ENCODE measurements around the gene SUGP1.

The SUGP1 gene

DNA sequence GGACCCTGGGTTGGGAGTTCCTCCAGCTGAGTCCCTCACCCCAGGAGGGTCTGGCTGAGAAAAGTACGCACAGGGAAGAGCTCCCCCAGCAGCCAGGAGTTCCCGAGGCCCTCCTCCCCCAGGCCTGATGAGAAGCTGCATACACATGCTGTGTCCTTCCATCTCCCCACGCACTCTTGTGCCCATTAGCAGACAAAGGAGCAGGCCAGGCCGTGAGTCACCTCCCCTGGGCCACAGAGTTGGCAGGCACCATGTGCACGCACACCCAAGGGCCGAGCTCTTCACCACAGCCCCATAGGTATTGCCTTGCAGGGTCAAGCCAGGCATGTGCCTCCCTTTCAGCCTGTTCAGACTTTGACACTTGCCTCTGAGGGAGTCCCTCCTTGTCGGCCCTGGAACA lies 17.8 kb upstream of the SUGP1 start:
- no peak for DNase-seq

DNA sequence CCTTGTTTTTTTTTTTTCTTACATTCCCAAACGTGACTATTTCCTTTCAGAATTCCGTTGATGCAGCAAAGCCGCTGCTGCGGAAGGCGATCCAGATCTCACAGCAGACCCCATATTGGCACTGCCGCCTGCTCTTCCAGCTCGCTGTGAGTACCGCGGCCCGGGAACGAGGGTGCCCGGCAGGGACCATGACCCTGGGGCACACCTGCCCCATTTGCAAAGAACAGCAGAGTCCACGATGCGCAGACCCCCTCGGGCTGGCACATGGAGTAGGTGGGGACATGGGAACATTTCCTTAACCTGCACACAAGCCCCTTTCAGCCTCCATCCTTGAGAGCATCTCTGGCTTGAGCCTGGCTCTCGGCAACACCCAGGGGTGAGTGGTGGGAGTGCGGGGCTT lies 16.8 kb upstream of the SUGP1 start:
- DNase-seq, result no peak

DNA sequence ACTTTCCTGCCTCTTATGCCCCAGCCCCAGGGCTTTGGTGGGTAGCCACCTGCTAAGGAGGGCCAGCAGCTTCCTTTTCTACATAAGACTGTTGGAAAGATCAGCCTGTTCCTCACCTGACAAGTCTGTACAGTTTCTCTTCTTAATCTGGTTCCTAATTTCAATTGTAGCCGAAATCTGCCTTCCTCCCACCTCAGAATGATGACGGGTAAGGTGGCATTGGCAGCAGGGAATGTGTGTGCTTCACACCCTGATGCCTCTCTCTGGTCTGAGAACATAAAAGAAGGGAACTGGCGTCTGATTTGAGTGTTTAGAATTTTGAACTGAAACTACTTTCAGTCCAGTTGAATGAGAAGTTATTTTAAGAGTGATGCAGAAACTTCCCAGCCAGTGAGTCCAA lies 16.3 kb upstream of the SUGP1 start:
- no peak for DNase-seq

DNA sequence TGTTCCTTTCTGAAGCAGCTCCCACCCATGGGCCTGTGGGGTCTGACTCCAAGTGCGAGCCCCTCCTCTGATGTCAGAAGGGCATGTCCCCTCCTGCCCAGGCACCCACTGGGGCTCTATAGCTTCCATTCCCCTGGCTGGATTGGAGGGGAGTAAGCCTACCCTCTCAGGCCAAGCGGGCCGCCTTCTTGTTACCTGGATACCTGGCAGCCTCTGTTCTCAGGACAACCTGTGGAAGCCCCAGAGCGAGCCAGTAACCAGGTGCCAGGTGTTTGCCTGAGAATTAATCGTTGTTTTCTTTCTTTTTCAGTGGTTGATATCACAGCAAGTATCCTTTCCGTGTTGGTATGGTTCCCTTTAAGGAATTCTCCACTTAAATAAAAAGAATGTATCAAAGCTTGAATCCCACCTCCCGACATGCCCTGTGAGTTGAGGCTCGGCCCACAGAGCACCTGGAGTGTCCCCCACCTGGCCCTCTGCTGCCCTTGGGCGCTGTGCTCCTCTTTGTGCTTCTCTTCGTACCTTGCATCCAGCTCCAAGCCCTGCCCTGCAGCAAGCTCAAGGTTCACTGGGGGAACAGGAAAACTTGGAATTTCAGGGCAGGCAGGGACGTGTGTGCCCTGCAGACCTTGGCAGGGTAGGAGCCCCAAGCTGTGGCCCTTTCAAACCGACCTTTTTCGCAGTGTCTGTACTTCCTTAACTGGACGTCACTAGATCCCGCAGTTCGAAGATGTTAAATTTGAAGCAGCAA lies 15.3 kb upstream of the SUGP1 start:
- no peak for DNase-seq

DNA sequence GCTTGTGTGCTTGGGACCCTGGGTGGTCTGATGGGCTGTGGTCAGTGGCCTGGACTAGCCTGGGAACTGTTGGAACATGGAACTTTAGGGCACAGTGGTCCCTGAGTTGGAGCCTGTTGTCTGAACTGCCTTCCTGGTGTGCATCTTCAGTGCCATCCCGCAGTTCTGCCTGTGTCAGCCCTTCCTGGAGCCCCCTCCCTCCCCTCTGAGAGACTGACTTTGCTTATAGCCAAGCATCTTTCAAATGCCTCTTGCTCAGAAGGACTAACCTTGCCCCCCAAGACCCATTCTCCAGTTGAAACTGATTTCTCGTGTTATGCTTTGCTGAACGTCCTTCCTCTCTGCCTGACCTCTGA lies 14.7 kb upstream of the SUGP1 start:
- no peak for DNase-seq

DNA sequence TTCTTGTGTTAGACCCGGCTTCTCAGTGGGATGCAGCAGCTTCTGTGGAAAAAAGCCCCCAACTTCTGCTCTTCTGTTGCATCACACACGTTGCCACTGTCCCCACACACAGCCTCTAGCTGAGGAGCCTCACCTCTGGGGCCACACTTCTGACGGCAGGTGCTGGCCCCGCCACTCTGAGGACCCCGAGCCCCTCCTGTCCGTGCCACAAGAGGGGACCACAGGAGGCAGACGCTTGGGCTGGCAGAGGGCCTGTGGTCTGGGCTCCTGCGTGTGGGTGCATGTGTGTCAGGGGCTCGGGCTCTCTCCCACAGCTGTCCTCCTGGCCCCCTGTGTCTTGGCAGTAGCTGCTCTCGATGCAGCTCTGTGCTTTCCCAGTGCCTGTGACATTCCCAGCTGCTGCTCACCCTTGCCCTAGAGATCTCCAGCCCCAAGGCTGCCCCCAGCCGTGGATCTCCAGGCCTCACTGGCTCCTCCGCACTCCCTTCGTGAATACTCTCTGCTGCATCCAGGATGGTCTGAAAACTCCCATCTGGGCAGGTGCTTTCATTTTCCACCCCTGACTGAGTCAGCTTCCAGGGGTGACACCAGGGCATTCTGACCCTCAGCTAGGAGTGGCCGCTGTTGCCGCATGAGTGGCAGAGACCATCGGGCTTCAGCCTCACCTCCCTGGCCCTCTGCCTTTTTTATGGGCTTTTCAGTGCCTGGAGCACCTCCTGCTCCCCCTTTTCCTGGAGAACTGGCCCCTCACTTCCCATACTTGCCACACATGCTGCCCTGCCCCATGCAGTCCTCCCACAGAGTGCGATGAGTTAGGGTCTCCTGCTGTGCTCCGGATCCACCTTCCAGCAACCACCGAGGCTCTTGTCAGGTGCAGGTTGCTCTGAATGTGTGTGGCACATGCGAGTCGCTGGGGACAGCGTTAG lies 14.0 kb upstream of the SUGP1 start:
- no peak for DNase-seq

DNA sequence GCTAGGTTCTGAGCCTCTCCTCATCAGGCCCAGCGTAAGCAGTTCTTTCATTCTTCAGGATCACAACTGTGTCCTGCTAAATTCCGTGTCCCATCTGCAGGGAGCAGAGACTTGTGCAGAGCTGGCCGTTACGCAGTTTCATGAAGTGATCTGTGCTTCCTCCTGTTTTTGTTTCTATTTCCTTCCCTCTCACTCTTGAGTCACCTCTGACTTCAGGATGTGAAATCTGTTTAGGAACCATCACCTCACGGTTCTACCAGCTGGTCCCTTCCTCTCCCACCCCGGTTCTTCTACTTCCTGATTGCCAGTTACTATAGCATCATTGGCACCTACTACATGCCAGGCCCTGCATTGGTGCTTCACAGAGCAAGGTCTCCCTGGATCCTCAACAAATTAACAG lies 8.8 kb upstream of the SUGP1 start:
- no peak for DNase-seq

DNA sequence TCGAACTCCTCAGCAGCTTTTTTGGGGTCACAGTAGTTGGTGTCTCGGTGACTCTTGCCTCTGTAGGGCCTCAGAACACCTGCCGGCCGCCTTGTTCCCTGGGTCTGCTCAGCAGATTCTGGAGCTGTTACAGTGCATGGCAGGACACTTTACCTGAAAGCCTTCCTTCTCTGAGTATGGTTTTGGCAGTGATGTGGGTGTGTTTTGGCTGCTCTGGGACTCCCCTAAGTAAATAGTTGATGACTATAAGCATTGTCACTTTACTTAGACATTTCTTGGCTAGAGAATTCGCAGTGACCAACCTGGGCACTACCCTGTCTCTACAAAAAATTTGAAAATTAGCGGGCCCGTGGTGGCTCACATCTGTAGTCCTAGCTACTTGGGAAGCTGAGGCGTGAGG lies 7.4 kb upstream of the SUGP1 start:
- DNase-seq, result no peak

DNA sequence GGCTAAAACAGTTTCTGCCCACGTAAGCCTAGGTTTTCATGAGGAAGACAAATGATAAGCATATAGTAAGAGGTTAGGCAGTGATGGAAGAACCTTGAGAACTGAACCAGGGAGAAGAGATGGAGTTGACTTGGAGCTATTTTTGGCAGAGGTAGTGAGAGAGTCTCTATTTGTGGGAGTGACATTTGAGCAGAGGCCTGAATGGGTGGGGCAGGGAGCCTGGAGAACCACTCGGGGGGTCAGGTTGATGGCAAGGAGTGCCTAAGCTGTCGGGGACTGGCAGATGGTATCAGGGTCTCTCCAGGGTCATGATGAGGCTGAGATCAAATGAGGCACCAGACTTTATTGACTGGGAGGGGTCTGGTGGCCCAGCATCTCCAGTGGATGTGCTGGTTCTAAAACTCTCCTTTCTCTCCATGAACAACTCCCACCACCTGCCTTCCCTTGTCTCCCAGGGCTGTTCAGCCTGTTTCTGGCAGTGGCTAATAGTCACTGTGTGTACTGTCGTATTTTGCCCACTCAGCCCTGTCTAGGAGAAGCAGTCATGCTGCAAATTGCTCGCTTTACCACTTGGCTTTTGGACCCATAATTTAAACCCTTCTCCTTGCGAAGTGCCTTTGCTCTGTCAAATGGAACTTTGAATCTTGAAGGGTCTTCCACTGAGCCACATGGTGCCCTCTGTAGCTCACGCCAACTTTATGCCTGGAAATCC lies 3.9 kb upstream of the SUGP1 start:
- no peak for DNase-seq

DNA sequence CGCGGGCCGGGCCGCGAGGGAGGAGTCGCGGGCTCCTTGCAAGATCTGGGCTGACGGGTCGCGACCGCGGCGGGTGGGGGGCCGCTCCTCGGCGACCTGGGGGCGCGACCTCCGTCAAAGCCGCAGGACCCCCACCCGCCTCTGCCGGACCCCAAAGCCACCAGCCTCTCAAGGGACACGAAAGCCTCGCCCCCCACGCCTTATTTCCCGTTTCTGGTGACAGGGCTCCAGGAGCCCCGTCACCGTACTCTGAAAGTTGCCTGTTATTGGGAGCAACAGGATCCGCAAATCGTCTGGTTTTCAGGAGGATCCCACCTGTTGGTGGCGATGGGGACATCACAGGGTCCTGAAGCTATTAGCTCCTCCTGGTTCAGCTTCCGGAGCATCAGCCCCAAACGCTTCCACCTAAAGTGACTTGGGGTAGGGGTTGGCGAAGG lies 850 bp upstream of the SUGP1 start:
- no peak for DNase-seq

DNA sequence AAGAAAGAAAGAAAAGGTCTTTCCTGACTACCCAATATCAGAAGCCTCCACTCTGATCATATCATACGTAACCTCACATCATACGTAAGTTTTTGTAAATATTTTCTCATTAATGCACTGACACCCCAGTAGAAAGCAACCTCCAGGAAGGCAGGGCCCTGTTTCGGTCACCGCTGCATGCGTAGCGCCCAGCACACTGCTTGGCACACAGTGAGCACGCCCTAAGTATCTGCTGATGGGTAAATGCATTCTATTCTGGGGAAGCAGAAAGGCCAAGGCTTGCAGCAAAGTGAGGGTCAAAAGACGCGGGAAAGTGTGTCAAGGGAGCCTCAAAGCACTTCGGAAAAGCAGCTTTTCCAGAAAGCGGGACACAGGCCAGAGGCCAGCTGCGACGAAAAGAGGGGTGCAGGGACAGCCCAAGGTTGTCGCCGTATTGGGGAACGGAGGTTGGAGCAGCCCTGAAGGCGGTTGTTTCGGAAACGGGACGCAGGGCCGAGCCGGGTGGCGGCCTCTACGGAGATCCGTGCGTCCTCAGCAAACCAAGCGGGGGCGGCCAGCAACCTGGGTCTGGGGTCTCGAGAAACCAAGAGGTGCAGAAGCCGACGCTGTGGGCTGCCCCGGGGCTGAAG lies 463 bp downstream of the SUGP1 start:
- DNase-seq, result no peak

DNA sequence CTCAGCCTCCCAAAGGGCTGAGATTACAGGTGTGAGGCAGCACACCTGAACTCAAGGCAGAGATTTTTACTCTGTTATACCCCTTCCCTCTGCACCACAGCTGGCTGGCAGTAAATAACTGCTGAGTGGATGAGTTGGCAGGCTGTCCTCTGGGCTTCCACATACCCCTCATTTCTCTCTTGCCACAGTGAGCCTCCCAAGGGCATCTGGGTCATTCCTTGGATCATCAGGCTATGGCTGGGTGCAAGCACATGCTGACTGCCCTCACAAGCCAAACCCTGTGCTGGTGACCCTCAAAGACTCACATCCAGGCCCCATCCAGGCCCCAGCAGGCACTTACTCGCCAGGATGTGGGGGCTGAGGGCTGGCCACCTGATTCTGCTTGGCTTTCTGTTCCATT lies 4.2 kb downstream of the SUGP1 start:
- no peak for DNase-seq

DNA sequence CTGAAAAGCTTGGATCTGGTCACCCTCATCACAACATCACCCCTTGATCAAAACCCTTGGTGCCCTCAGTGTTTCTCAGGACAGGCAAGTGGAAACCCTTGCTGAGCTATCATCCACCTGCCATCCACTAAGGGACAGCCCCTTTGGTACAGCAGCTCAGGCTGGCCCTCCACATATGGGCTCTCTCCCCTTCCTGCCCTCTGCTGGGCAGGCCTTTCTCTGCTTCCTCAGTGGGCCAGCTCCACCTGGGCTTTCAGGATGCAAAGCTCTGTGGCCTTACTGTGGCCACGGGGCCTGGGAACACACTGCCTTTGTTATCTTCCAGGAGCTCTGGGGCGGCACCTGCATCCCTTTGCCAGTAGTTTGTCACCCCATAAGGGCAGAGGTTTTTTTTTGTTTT lies 4.9 kb downstream of the SUGP1 start:
- DNase-seq, result no peak

DNA sequence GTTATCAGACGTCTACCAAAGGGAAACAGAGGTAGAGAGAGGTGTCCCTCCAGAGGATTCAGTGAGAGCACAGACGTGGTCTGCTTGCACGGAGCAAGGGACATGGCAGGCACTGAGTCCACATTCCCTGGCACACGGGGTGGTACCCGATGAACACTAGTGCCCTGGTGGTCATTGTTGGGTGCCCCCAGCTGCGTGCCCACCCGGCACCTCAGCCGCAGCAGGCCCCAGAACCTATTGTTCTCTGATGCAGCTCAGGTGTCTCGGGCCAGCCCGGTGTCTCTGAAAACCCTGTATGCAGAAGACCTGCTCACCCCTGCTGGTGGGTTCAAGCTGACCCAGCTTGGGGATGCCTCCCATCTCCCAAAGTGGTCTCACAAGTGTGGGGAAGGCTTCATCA lies 11.9 kb downstream of the SUGP1 start:
- DNase-seq, result no peak

DNA sequence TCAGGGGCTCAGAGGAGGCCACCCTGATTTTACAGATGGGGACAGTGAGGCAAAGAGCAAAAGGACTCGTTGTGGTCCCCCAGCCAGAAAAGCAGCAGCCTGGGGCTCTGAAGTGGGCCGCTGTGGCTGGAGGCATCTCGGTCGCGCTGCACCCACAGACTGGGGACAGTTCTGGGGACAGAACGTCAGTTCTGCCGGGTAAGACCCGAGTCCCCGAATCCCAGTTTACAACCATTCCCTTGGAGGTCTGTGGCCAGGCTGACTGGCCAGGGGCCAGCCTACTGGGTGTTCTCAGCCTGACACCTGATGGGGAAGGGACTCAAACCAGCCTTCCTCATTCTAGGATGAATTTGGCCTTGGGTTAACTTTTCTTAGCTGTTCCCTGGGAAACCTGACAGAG lies 14.1 kb downstream of the SUGP1 start:
- no peak for DNase-seq

DNA sequence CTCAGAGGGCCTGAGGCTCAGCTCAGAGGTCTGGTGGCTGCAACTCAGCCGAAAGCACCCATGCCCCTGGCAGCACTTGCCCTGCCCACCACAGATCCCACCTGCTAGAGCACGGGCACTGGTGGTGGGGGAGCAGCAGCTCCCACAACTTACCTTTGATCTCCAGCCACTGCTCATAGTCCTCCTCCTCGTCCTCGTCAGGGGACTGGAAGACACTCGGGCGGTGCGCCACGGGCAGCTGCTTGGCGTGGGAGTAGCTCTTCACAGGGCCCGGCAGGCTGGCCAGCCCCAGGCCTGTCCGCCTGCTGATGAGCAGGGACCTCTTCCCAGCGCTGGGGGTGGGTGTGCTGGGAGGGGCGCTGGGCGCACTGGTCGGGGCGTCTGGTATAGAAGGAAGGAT lies 14.6 kb downstream of the SUGP1 start:
- DNase-seq, result no peak

DNA sequence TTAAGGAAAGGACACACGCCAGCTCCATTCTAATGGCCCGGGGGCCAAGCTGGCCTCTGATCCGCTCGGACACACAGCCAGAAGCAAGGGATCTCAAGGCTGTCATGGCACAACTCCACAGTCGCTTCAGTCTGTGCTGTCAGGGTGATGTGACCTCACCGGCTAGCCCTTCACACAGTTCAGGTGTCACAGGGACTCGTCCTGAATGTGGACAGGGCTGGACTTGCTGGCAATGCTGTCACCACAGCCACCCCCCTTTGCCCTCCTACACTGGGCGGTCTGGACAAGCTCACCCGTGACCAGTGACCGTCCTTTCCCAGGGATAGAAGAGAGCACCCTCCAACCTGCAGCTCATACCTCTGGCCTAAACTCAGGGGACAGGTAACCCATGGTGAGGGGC lies 15.2 kb downstream of the SUGP1 start:
- DNase-seq, result no peak

DNA sequence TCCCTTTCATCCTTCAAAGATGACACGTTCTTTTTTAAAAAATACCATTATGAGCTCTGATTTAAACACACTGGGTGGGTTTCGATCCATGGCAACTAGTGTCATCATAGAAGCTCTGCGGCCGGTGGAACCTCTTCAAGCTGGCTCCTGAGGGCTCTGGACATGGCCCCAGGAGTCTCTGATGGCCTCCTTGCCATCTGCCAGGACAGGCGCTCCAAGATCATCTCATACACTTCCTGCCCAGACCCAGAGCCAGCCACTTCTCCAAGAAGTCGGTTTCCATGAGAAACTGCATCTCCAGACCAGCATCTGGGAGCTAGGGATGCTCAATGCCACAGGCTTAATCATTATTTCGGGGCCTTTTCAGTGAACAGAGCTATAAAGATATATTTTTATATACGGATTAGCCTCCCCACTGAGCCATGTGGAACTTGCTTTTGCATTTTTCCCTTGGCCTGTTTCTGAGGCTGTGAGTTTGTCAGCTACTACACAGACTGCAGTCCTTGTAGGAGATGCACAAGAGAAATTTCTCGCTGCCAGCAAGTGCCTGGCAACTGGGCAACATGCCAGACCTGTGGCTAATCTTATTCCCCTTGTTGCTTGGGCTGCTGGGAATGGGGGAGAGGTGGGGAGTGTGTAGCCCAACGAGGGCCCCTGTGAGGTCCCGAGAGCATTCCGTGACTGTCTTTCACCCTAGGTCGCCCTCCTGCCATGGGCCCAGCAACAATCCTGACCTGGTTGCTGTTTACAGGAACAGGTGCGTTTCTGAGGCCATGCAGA lies 15.9 kb downstream of the SUGP1 start:
- no peak for DNase-seq

DNA sequence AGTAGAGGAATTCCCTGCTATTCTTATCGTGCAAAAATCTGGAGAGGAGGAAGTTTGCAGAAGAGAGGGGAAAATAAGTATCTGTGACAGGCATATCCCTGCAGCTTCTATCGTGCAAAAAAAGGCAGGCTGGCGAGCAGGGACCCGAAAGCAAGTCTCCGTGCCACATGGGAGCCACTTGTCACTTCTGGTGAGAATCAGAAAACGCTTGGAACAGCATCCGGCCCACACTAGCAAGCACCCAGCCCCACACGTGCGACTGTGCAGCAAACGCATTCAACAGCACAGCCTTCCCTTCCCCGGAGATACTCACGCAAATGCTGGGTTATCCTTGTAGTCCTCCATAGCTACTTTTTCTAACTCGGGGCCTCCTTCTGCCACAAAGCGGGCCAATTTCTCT lies 16.9 kb downstream of the SUGP1 start:
- DNase-seq, result no peak

DNA sequence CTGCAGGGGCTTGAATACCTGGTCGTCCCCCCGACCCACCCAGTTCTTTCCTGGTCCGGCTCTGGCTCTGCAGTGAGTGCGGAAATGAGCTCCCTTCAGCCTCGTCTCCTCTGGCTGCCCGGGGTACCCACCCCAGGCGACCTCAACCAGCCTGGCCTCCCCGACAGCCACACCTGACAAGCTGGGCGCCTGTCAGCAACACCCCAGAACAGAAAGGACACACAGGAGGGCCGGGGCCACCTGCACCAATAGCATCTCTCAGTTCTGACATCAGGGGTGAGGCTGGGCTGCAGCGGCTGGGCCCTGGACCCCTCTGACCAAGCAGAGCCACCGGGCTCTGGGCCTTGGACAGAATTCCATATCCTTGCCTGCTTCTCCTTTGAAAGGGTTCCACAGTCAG lies 19.7 kb downstream of the SUGP1 start:
- no peak for DNase-seq

DNA sequence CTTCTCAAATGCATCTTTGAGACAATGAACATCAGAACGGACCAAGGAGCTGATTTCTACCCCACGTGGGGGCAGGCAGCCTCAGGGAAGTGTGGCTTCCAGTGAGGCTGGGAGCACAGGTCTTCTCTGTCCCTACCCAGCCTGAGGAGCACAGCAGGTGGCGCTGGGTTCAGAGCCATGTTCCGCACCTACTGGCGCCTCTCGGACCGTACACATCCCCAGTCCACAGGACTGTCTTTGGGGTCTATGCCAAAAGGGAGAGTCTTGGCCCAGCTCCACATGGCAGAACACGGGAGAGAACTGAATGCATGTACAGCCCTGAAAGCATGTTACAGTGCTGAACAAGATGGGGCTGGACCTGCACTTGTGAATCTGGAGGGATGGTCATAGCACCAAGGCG lies 22.6 kb downstream of the SUGP1 start:
- no peak for DNase-seq

DNA sequence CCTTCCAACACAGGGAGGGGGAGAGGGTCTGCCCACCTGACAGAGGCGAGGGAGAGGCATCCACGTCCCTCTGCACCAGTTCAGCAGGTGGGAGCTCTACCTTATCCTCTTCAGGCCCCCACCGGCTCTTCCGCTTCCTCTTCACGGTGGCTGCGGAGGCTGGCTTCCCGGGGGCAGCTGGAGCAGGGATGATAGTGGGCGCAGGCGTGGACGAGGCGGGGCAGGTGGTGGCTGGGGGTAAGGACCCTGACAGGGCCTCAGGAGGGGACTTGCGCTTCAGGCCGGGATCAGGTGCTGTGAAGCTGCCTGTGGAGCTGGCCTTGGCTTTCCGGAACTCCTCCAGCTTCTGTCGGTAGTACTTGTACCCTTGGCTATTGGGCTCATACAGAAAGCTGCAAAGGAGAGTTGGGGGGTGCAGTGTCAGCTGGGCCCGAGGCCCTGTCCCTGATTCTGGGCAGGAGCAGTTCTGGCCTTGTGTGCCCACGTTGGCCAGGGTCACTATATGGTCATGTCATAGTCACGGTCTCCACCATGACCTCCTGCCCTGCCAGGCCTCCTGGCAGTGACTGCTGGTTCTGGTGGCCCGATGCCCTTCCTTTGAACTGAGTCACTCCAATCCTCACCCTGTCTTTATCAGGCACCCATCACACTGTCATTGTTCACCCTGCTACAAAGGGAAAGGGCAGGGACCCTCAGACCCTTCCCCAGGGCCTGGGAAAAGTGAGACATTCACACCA lies 23.2 kb downstream of the SUGP1 start:
- DNase-seq, result no peak

Measured in activated CD4-positive, CD25-positive, alpha-beta regulatory T cell treated with anti-CD3 and anti-CD28 coated beads, Interleukin-2, amount 50 U/mL, for 72 hours (primary cell).